ENCODE measurements around the gene IVNS1ABP.
A peak's percentile ranks its signal among the peaks of the same experiment; 100 is the strongest.
"Not testable (repeated sequence)": the region's sequence is repeated elsewhere in the genome, so short reads cannot be mapped to it uniquely, and the experiment has no call there.

IVNS1ABP gene

DNA sequence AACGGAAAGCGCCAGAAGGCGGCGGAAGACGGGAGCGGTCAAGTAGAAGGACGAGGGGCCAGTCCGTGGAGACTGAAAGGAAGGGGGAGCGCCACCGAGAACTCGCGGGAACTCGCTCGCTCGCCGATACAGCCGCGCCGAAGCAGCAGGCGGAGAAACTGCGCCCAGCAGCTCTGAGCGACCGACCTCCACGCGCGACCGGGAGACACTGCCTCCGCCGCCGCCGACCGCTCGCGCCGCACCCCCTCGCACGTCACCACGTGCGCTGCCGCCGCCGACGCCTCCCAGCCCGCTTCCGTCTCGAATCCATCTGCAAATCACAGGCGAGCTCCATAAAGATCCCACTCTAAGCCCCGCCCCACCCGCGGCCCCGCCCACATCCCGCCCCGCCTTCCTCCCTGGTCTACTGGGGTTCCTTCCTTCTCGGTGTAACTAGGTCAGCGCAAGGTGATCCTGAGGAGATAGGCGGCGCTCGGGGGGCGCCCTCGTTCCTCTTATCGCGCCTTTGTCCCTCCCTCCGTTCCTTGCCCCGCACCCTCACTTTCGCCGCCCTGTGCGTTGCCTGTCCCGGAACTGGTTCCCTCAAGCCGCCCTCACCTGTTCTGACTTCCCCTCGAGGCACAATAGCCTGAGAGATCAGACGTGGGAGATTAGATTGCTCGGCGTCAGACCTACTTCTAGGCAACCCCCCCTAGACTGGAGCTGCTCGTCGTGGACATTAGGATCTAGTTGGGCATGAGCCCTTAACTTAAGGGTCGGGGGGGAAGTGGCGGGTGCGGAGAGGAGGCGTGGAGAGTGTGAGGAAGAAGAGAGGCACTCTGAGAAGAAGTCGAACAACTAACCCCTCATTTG is at the start of gene IVNS1ABP:
Gene IVNS1ABP (minus strand): TSS at position 210 of the 852 bp plus-strand sequence. CDS start 7,750 bp downstream, outside the sequence.
- H3K9ac ChIP-seq (ENCODE audit: low read length), result peak within 1 kb of the TSS; percentile 97
- peak within 1 kb of the TSS; percentile 82 for H3K4me3 ChIP-seq (ENCODE audit: low read length)
- H3K27ac ChIP-seq (ENCODE audit: low read length), result peak within 1 kb of the TSS; percentile 93
- no peaks in the 10 kb centered on the region for H3K9me3 ChIP-seq (ENCODE audit: control insufficient read depth, low read depth, low read length)
- H3K36me3 ChIP-seq (ENCODE audit: control insufficient read depth, low read depth, low read length), result peaks cover 4% of the 10 kb centered on the region
- H3K4me1 ChIP-seq (ENCODE audit: control insufficient read depth, low read depth, low read length), result peaks cover 31% of the 10 kb centered on the region
- H3K27me3 ChIP-seq (ENCODE audit: control insufficient read depth, insufficient read depth, low read length), result no peaks in the 10 kb centered on the region

DNA sequence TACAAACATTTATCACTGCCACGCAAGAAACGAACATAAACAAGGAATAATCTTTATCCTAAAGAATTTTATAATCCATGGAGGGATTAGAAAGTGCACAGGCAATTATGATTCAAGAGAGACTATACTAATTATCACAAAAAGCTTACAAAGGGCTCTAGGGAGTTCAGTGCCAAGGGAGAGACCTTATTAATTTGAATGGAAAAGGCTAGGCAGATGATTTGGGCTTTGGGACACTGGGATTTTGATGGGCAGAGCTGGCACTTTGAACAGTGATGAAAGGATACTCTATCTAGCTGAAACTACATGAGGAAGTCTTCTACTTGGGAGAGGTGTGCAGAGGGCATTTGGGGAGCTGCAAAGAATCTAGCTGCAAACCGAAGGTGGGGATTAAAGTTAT is 48.9 kb upstream of the IVNS1ABP start:
- H3K9me3 ChIP-seq (ENCODE audit: control insufficient read depth, low read depth, low read length), result no peaks in the 10 kb centered on the region
- no peaks in the 10 kb centered on the region for H3K36me3 ChIP-seq (ENCODE audit: control insufficient read depth, low read depth, low read length)
- H3K4me1 ChIP-seq (ENCODE audit: control insufficient read depth, low read depth, low read length), result peaks cover 8% of the 10 kb centered on the region
- no peak overlapping the region for H3K4me3 ChIP-seq (ENCODE audit: low read length)
- no peak overlapping the region for H3K9ac ChIP-seq (ENCODE audit: low read length)
- H3K27me3 ChIP-seq (ENCODE audit: control insufficient read depth, insufficient read depth, low read length), result no peaks in the 10 kb centered on the region
- H3K27ac ChIP-seq (ENCODE audit: low read length), result no peak overlapping the region

DNA sequence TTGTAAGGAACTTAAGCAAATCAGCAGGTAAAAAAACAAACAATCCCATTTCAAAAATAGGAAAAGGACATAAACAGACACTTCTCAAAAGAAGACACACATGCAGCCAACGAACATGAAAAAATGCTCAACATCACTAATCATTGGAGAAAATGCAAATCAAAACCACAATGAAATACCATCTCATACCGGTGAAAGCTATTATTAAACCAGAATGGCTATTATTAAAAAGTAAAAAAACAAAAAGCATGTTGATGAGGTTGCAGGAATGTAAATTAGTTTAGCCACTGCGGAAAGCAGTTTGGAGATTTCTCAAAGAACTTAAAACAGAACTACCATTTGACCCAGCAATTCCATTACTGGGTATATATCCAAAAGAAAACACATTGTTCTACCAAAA is 47.5 kb upstream of the IVNS1ABP start:
- not testable (repeated sequence) for H3K27ac ChIP-seq (ENCODE audit: low read length); H3K9me3 ChIP-seq (ENCODE audit: control insufficient read depth, low read depth, low read length); H3K36me3 ChIP-seq (ENCODE audit: control insufficient read depth, low read depth, low read length); H3K9ac ChIP-seq (ENCODE audit: low read length); H3K4me3 ChIP-seq (ENCODE audit: low read length); H3K27me3 ChIP-seq (ENCODE audit: control insufficient read depth, insufficient read depth, low read length); H3K4me1 ChIP-seq (ENCODE audit: control insufficient read depth, low read depth, low read length)

DNA sequence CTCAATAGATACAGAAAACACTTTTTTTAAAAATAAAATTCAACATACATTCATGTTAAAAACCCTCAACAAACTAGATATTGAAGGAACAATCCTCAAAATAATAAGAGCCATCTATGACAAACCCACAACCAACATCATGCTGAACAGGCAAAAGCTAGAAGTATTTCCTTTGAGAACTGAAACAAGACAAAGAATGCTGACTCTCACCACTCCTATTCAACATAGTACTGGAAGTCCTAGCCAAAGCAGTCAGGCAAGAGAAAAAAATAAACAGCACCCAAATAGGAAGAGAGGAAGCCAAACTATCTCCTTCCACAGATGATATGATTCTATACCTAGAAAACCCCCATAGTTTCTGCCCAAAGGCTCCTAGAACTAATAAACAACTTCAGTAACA is 46.2 kb upstream of the IVNS1ABP start:
- peaks cover 8% of the 10 kb centered on the region for H3K4me1 ChIP-seq (ENCODE audit: control insufficient read depth, low read depth, low read length)
- H3K27me3 ChIP-seq (ENCODE audit: control insufficient read depth, insufficient read depth, low read length), result no peaks in the 10 kb centered on the region
- H3K9ac ChIP-seq (ENCODE audit: low read length), result no peak overlapping the region
- H3K9me3 ChIP-seq (ENCODE audit: control insufficient read depth, low read depth, low read length), result no peaks in the 10 kb centered on the region
- no peak overlapping the region for H3K27ac ChIP-seq (ENCODE audit: low read length)
- no peak overlapping the region for H3K4me3 ChIP-seq (ENCODE audit: low read length)
- H3K36me3 ChIP-seq (ENCODE audit: control insufficient read depth, low read depth, low read length), result no peaks in the 10 kb centered on the region

DNA sequence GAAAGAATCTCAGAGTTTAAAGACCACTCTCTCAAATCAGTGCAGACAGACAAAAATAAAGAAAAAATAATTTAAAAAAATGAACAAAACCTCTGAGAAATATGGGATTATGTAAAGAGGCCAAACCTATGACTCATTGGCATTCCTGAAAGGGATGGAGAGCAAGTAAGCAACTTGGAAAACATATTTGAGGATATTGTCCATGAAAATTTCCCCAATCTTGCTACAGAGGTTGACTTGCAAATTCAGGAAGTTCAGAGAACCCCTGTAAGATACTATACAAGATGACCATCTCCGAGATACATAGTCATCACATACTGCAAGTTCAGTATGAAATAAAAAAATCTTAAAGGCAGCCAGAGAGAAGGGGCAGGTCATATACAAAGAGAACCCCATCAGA is 43.7 kb upstream of the IVNS1ABP start:
- no peak overlapping the region for H3K27ac ChIP-seq (ENCODE audit: low read length)
- H3K9me3 ChIP-seq (ENCODE audit: control insufficient read depth, low read depth, low read length), result no peaks in the 10 kb centered on the region
- no peak overlapping the region for H3K9ac ChIP-seq (ENCODE audit: low read length)
- no peak overlapping the region for H3K4me3 ChIP-seq (ENCODE audit: low read length)
- H3K36me3 ChIP-seq (ENCODE audit: control insufficient read depth, low read depth, low read length), result no peaks in the 10 kb centered on the region
- H3K27me3 ChIP-seq (ENCODE audit: control insufficient read depth, insufficient read depth, low read length), result no peaks in the 10 kb centered on the region
- peaks cover 8% of the 10 kb centered on the region for H3K4me1 ChIP-seq (ENCODE audit: control insufficient read depth, low read depth, low read length)

DNA sequence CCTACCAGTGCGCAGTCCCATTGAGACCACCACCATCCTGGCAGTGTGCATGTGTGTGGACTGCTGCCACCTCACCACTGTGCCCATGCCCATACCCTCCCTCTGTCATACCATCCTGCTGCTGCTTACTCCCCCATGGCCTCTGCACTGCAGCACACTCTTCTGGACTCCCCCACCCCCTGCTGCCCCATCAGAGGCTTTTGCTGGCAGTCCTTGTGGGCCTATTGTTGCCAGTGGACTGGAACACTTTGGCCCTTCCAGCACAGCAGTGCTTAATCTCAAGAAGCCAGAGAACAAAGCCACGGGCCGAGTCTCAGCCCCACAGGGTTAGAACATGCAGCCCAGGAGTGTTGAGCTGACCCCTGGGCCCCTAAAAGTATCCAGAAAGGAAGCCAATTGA is 41.9 kb upstream of the IVNS1ABP start:
- Histone ChIP-seq H3K9me3 (ENCODE audit: control insufficient read depth, low read depth, low read length) (no peaks in the 10 kb centered on the region), H3K4me1 (ENCODE audit: control insufficient read depth, low read depth, low read length) (no peaks in the 10 kb centered on the region), H3K27ac (ENCODE audit: low read length) (no peak overlapping the region), H3K27me3 (ENCODE audit: control insufficient read depth, insufficient read depth, low read length) (no peaks in the 10 kb centered on the region), H3K36me3 (ENCODE audit: control insufficient read depth, low read depth, low read length) (no peaks in the 10 kb centered on the region), H3K9ac (ENCODE audit: low read length) (no peak overlapping the region), H3K4me3 (ENCODE audit: low read length) (no peak overlapping the region)

DNA sequence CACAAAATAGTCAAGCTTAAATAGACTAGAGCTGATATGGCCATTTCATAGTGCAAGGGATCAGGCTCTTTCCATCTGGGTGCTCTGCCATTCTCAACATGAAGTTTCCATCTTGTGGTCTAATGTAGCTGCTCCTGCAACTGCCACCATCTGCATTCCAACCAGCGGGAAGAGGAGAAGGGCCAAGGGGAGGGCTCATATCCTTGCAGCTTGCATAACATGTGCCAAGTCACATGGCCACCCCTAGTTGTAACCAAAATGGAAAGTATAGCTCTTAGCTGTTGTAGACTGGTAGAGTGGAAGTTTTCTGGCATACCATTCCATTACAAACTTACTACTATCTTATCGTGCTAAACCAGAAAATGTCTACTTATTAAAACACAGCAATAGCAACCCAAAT is 38.9 kb upstream of the IVNS1ABP start:
- H3K27me3 ChIP-seq (ENCODE audit: control insufficient read depth, insufficient read depth, low read length), result no peaks in the 10 kb centered on the region
- H3K27ac ChIP-seq (ENCODE audit: low read length), result no peak overlapping the region
- H3K9ac ChIP-seq (ENCODE audit: low read length), result no peak overlapping the region
- no peak overlapping the region for H3K4me3 ChIP-seq (ENCODE audit: low read length)
- H3K4me1 ChIP-seq (ENCODE audit: control insufficient read depth, low read depth, low read length), result no peaks in the 10 kb centered on the region
- no peaks in the 10 kb centered on the region for H3K9me3 ChIP-seq (ENCODE audit: control insufficient read depth, low read depth, low read length)
- H3K36me3 ChIP-seq (ENCODE audit: control insufficient read depth, low read depth, low read length), result no peaks in the 10 kb centered on the region

DNA sequence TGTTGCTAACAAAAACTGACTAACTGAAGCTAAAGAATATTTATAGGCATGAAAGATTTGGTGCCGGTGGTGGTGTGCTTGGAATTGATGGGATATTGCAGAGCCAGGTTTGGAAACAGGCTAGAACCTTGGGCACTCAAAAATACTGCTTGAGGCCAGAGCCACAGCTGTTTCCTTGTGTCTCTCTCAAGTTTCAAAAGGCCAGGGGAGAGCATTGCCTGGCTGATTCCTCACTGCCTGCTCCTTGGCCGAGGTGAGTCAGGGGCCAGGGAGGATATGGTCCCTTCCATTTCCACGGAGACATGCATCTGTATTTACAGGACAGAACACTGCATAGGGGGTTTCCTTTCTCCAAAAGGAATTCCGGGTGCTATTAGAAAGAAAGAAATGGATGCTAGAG is 36.1 kb upstream of the IVNS1ABP start:
- Histone ChIP-seq H3K27me3 (ENCODE audit: control insufficient read depth, insufficient read depth, low read length) (no peaks in the 10 kb centered on the region), H3K4me3 (ENCODE audit: low read length) (no peak overlapping the region), H3K9me3 (ENCODE audit: control insufficient read depth, low read depth, low read length) (no peaks in the 10 kb centered on the region), H3K36me3 (ENCODE audit: control insufficient read depth, low read depth, low read length) (no peaks in the 10 kb centered on the region), H3K9ac (ENCODE audit: low read length) (no peak overlapping the region), H3K27ac (ENCODE audit: low read length) (no peak overlapping the region), H3K4me1 (ENCODE audit: control insufficient read depth, low read depth, low read length) (no peaks in the 10 kb centered on the region)

DNA sequence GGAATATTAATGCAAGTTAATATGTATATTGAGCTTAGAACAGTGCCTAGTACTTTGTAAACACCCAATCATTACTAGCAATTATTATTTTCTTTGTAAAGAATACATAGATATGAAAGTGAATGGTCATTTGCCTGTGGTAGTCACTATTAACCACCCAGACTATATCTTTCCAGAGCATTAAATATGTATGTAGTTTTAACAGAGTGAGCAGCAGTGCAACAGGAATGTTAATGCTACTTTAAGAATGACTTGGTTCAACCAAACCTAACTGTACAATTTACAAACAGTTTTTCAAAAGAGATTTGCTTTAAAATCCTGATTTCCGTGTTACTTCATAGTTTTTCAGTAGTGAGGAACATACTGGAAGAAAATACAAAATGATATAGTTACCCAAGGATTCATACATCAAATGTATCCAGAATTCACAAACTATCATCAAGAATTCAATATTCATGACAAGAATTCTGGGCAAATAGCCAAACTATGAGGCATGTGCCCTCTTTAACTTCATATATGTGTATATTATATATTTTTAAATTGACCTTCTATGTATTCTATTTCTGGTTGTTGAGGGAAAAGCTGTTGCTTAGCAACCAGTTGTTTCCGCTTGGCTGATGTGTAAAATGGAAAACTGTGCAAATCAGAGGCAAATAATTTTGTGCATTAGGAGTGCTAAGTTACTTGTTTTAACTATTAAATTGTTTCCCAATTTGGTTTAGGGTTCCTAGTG is 34.9 kb upstream of the IVNS1ABP start:
- H3K4me3 ChIP-seq (ENCODE audit: low read length), result no peak overlapping the region
- H3K9me3 ChIP-seq (ENCODE audit: control insufficient read depth, low read depth, low read length), result no peaks in the 10 kb centered on the region
- H3K27ac ChIP-seq (ENCODE audit: low read length), result no peak overlapping the region
- H3K36me3 ChIP-seq (ENCODE audit: control insufficient read depth, low read depth, low read length), result no peaks in the 10 kb centered on the region
- no peaks in the 10 kb centered on the region for H3K27me3 ChIP-seq (ENCODE audit: control insufficient read depth, insufficient read depth, low read length)
- no peaks in the 10 kb centered on the region for H3K4me1 ChIP-seq (ENCODE audit: control insufficient read depth, low read depth, low read length)
- no peak overlapping the region for H3K9ac ChIP-seq (ENCODE audit: low read length)

DNA sequence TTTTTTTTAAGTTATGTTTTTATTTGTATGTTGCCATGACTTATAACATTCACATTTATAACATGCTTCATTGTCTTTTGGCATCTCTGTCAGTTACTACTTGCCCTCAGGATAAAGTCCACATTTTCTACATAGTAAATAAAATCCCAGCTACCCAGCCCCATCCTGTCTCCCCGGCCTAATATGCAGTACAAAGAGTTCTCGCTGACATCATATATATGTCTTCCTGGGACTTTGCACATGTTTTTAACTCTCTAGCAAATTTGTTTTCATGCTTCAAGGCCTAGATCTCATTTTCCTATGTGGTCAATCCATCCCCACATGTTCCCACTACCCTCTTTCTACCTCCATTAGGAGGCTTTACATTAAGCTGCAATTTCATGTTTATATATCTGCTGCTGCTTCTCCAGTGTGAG is 33.0 kb upstream of the IVNS1ABP start:
- Histone ChIP-seq H3K36me3 (ENCODE audit: control insufficient read depth, low read depth, low read length) (no peaks in the 10 kb centered on the region), H3K4me1 (ENCODE audit: control insufficient read depth, low read depth, low read length) (no peaks in the 10 kb centered on the region), H3K27ac (ENCODE audit: low read length) (no peak overlapping the region), H3K4me3 (ENCODE audit: low read length) (no peak overlapping the region), H3K27me3 (ENCODE audit: control insufficient read depth, insufficient read depth, low read length) (no peaks in the 10 kb centered on the region), H3K9ac (ENCODE audit: low read length) (no peak overlapping the region), H3K9me3 (ENCODE audit: control insufficient read depth, low read depth, low read length) (no peaks in the 10 kb centered on the region)

DNA sequence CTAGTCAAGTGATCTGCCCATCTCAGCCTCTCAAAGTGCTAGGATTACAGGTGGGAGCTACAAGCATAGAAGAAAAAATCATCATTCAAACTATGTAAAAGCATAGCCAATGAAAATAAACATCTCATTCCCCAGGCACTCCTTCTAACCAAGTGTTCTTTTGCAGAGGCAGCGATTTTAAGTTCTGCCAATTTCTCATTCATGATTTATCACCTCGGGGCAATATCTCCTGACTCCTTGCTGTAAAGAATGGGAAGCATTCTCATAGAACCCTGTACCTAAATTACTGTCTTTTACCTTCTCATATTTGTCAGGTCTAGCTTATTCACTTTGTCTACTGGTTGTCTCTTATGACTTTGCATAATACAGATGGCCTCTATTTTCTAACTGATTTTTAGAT is 32.5 kb upstream of the IVNS1ABP start:
- H3K27me3 ChIP-seq (ENCODE audit: control insufficient read depth, insufficient read depth, low read length), result no peaks in the 10 kb centered on the region

DNA sequence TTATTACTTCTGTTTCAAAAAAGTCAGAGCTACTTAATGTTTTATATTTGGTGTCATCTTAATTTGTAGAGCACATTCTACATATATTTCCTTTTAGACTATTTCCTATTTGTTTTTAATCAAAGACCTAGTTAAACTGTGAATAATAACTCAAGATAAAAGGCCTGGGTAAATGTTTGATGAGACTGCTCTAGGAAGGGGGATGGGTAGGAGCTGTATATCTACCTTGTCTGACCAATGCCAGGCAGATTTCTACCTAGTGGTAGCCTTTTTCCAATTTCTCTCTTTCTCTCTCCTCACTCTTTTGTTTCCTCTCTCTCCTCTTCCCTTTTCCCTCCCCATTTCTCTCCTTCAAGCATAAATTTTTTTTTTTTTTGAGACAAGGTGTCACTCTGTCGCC is 31.9 kb upstream of the IVNS1ABP start:
- no peak overlapping the region for H3K4me3 ChIP-seq (ENCODE audit: low read length)
- H3K36me3 ChIP-seq (ENCODE audit: control insufficient read depth, low read depth, low read length), result no peaks in the 10 kb centered on the region
- no peak overlapping the region for H3K9ac ChIP-seq (ENCODE audit: low read length)
- H3K4me1 ChIP-seq (ENCODE audit: control insufficient read depth, low read depth, low read length), result no peaks in the 10 kb centered on the region
- H3K27ac ChIP-seq (ENCODE audit: low read length), result no peak overlapping the region
- H3K27me3 ChIP-seq (ENCODE audit: control insufficient read depth, insufficient read depth, low read length), result no peaks in the 10 kb centered on the region
- H3K9me3 ChIP-seq (ENCODE audit: control insufficient read depth, low read depth, low read length), result no peaks in the 10 kb centered on the region

More for the DNA sequence above, 32.5 kb upstream of the IVNS1ABP start:
- Histone ChIP-seq H3K9me3 (ENCODE audit: control insufficient read depth, low read depth, low read length) (no peaks in the 10 kb centered on the region), H3K4me1 (ENCODE audit: control insufficient read depth, low read depth, low read length) (no peaks in the 10 kb centered on the region), H3K4me3 (ENCODE audit: low read length) (no peak overlapping the region), H3K36me3 (ENCODE audit: control insufficient read depth, low read depth, low read length) (no peaks in the 10 kb centered on the region), H3K27ac (ENCODE audit: low read length) (no peak overlapping the region), H3K9ac (ENCODE audit: low read length) (no peak overlapping the region)

All from iPS-18a (cell line).